ENCODE data around the gene RXYLT1. TPM values are rescaled to one million over a fixed set of nuclear protein-coding genes. Genes with fewer than 3 reads are reported as not detected.

Gene RXYLT1
- total RNA-seq, 1 experiment from 2014 or later, result 9.8 TPM

DNA sequence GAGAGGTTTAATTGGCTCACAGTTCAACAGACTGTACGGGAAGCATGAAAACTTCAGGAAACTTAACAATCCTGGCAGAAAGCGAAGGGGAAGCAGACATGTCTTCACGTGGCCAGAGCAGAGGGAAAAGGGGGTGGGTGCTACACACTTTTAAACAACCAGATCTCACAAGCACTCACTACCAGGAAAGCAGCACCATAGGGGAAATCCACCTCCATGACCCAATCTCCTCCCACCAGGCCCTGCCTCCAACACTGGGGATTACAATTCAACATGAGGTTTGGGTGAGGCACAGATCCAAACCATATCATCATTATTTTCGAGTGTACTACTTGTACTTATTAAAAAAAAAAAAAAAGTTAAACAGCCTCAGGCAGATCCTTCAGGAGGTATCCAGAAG lies 29.9 kb downstream of the RXYLT1 start (continued):
- TF ChIP-seq AR (CRISPR knock-in tag; IDR thresholded peaks at IDR 0.05), result no peak
- TF ChIP-seq ZNF219 (CRISPR knock-in tag; IDR thresholded peaks at IDR 0.05; ENCODE audit: borderline replicate concordance), result no peak
- TF ChIP-seq ELF4 (CRISPR knock-in tag; IDR thresholded peaks at IDR 0.05; ENCODE audit: low read depth), result no peak
- no peak for TF ChIP-seq ZBTB21 (CRISPR knock-in tag; IDR thresholded peaks at IDR 0.05; ENCODE audit: borderline replicate concordance)

DNA sequence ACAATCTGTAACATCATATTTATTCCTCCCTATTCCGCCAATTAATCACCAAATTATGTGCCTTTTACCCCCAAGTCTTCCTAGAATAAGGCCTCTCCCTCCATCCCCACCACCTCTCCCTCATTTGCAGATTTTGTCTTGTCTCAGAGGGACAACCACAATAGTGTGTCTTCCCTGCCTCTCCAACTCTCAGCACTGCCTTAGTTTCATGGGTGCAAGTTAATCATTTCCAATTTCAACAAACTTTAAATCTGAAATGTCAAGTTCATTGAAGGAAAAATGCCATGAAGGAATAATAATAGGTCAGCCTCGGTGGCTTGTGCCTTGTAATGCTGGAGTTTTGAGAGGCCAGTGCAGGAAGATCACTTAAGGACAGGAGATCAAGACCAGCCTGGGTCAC lies 31.6 kb downstream of the RXYLT1 start:
- DNase-seq (ENCODE audit: low spot score), result no peak
- Mint-ChIP-seq H3K4me1 (no peaks in the 10 kb centered on the region), H3K27me3 (ENCODE audit: low read depth) (no peaks in the 10 kb centered on the region), H3K36me3 (no peaks in the 10 kb centered on the region), H3K4me3 (no peak overlapping the region), H3K9me3 (no peaks in the 10 kb centered on the region), H3K27ac (no peak overlapping the region)
- ATAC-seq, result no peak
- TF ChIP-seq ESRRA (CRISPR knock-in tag; IDR thresholded peaks at IDR 0.05; ENCODE audit: borderline replicate concordance) (no peak), ZNF671 (CRISPR knock-in tag; IDR thresholded peaks at IDR 0.05) (no peak), ZNF219 (CRISPR knock-in tag; IDR thresholded peaks at IDR 0.05; ENCODE audit: borderline replicate concordance) (no peak)
- TF ChIP-seq, protein P1, sequence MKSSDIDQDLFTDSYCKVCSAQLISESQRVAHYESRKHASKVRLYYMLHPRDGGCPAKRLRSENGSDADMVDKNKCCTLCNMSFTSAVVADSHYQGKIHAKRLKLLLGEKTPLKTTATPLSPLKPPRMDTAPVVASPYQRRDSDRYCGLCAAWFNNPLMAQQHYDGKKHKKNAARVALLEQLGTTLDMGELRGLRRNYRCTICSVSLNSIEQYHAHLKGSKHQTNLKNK (CRISPR knock-in tag; IDR thresholded peaks at IDR 0.05), result no peak
- ChIA-PET CTCF (no interaction called here), POLR2A (no interaction called here)

DNA sequence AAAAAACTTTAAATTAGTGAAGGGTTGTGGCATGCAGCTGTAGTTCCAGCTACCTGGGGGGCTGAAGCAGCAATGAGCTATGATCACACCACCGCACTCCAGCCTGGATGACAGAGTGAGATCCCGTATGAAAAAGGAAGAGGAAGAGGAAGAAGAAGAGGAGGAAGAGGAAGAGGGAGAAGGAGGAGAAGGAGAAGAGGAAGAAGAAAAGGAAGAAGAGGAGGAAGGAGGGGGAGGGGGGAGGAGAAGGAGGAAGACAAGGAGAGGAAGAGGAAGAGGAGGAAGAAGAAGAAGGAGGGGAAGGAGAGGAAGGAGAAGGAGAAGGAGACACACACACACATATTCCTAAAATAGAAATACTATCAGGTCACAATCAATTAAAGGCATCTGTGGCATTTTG lies 32.0 kb downstream of the RXYLT1 start:
- peaks cover 2% of the 10 kb centered on the region; the same call in 1 of the 2 replicates for H3K9me3 Mint-ChIP-seq
- no peaks in the 10 kb centered on the region for H3K36me3 Mint-ChIP-seq
- ATAC-seq (no peak), DNase-seq (ENCODE audit: low spot score) (no peak)
- no peak for TF ChIP-seq HMGA2 (CRISPR knock-in tag; IDR thresholded peaks at IDR 0.05)
- no peak for TF ChIP-seq ZNF532 (CRISPR knock-in tag; IDR thresholded peaks at IDR 0.05; ENCODE audit: borderline replicate concordance)
- TF ChIP-seq ESRRA (CRISPR knock-in tag; IDR thresholded peaks at IDR 0.05; ENCODE audit: borderline replicate concordance), result no peak
- no peak for TF ChIP-seq CREB1 (CRISPR knock-in tag; IDR thresholded peaks at IDR 0.05)
- no peak for TF ChIP-seq ATF1 (CRISPR knock-in tag; IDR thresholded peaks at IDR 0.05)
- TF ChIP-seq FOXK1 (CRISPR knock-in tag; IDR thresholded peaks at IDR 0.05), result no peak
- no peak for TF ChIP-seq ZNF396 (CRISPR knock-in tag; IDR thresholded peaks at IDR 0.05; ENCODE audit: borderline replicate concordance)
- TF ChIP-seq CREM (CRISPR knock-in tag; IDR thresholded peaks at IDR 0.05), result no peak
- no peak for TF ChIP-seq GRHL2 (CRISPR knock-in tag; IDR thresholded peaks at IDR 0.05; ENCODE audit: insufficient replicate concordance, severe bottlenecking)
- no peak for TF ChIP-seq NFE2L1 (CRISPR knock-in tag; IDR thresholded peaks at IDR 0.05)
- no peak for TF ChIP-seq NFYB (CRISPR knock-in tag; conservative IDR thresholded peaks at IDR 0.05; ENCODE audit: low read depth)
- no peak overlapping the region for H3K27ac Mint-ChIP-seq
- no peak overlapping the region for H3K4me3 Mint-ChIP-seq
- no peaks in the 10 kb centered on the region for H3K27me3 Mint-ChIP-seq (ENCODE audit: low read depth)
- ChIA-PET POLR2A (no interaction called here), CTCF (no interaction called here)
- H3K4me1 Mint-ChIP-seq, result no peaks in the 10 kb centered on the region
